ENCODE measurements around the gene MACF1. TPM values are rescaled to one million over a fixed set of nuclear protein-coding genes. Genes with fewer than 3 reads are reported as not detected.

The MACF1 gene
- total and polyA plus RNA-seq, 2 of the 13 experiments (the other 11 are each of a cell fraction or from before 2014, with no cell fraction given): 36.7 to 65.4 TPM

GRCh38 chr1:39167632-39168209 is 36.8 kb upstream of the MACF1 start (continued):
- peak; percentile 42; the same call in 1 of the 2 replicates for TF ChIP-seq HNF4G (IDR thresholded peaks at IDR 0.05; ENCODE audit: borderline replicate concordance, low read depth, low read length)
- no peak for TF ChIP-seq HNF4G (CRISPR knock-in tag; IDR thresholded peaks at IDR 0.05; ENCODE audit: borderline replicate concordance, low read depth)
- TF ChIP-seq TGIF2 (CRISPR knock-in tag; IDR thresholded peaks at IDR 0.05): no peak
- peak; percentile 77 for TF ChIP-seq RXRB (CRISPR knock-in tag; IDR thresholded peaks at IDR 0.05; ENCODE audit: borderline replicate concordance)
- peak; percentile 55; the same call in 1 of the 2 replicates for TF ChIP-seq KAT8 (CRISPR knock-in tag; IDR thresholded peaks at IDR 0.05)
- peak; percentile 87 for TF ChIP-seq SOX5 (CRISPR knock-in tag; IDR thresholded peaks at IDR 0.05; ENCODE audit: borderline replicate concordance)
- no peak for TF ChIP-seq DMAP1 (CRISPR knock-in tag; IDR thresholded peaks at IDR 0.05)
- TF ChIP-seq ETV5 (CRISPR knock-in tag; IDR thresholded peaks at IDR 0.05; ENCODE audit: borderline replicate concordance): peak; percentile 79
- no peak for TF ChIP-seq ZBTB25 (CRISPR knock-in tag; IDR thresholded peaks at IDR 0.05)
- TF ChIP-seq ZBTB49 (CRISPR knock-in tag; IDR thresholded peaks at IDR 0.05; ENCODE audit: borderline replicate concordance): no peak
- TF ChIP-seq ZNF75D (CRISPR knock-in tag; IDR thresholded peaks at IDR 0.05; ENCODE audit: borderline replicate concordance): no peak
- 0 out of 2 replicates have a peak, but pooled peaks have one; percentile 51 for TF ChIP-seq KDM1A (CRISPR knock-in tag; IDR thresholded peaks at IDR 0.05)
- TF ChIP-seq NCOA1 (CRISPR knock-in tag; IDR thresholded peaks at IDR 0.05): no peak
- TF ChIP-seq RXRA (CRISPR knock-in tag; IDR thresholded peaks at IDR 0.05): no peak; the same call in 1 of the 2 replicates
- peak; percentile 34; the same call in 1 of the 2 replicates for TF ChIP-seq SALL1 (CRISPR knock-in tag; IDR thresholded peaks at IDR 0.05)
- TF ChIP-seq LCORL (IDR thresholded peaks at IDR 0.05): no peak
- peak; percentile 85 for TF ChIP-seq LCORL (CRISPR knock-in tag; IDR thresholded peaks at IDR 0.05)
- TF ChIP-seq PRDM4 (CRISPR knock-in tag; IDR thresholded peaks at IDR 0.05; ENCODE audit: borderline replicate concordance): no peak
- TF ChIP-seq SOX13 (IDR thresholded peaks at IDR 0.05): no peak
- peak in 1 of 2 experiments; percentile 83; a peak in 2 of 4 replicates for TF ChIP-seq SOX13 (CRISPR knock-in tag; conservative IDR thresholded peaks at IDR 0.05 in 1 of 2, IDR thresholded peaks at IDR 0.05 in 1 of 2)
- TF ChIP-seq ZNF414 (CRISPR knock-in tag; IDR thresholded peaks at IDR 0.05): 0 out of 2 replicates have a peak, but pooled peaks have one; percentile 44
- TF ChIP-seq ZBTB37 (CRISPR knock-in tag; IDR thresholded peaks at IDR 0.05): no peak
- peak; percentile 33; the same call in 1 of the 2 replicates for TF ChIP-seq HOXA3 (CRISPR knock-in tag; IDR thresholded peaks at IDR 0.05)

Data from HepG2 (cell line).